H9 (cell line): ENCODE measurements around the gene SCD5. TPM values are rescaled to one million over a fixed set of nuclear protein-coding genes. Genes with fewer than 3 reads are reported as not detected.

Source experiments
- DNase-seq: peaks from one replicate; pipeline ENCODE4 v3.0.0-alpha.2; 2017
- H2AFZ ChIP-seq: one replicate; pipeline ENCODE4 v1.6.1; 2013; ENCODE audit warnings: mild to moderate bottlenecking, low read length, control low read depth, moderate library complexity
- H2AK5ac ChIP-seq: 2 replicates; pipeline ENCODE4 v1.6.1; 2013; ENCODE audit warnings: low read length, control low read depth, mixed read lengths; ENCODE audit not compliant: insufficient read length
- H2BK120ac ChIP-seq: one replicate; pipeline ENCODE4 v1.6.1; 2013; ENCODE audit warnings: low read depth, mild to moderate bottlenecking, low read length, control low read depth, inconsistent platforms; ENCODE audit not compliant: poor library complexity, severe bottlenecking
- H2BK12ac ChIP-seq: 2 replicates; pipeline ENCODE4 v1.6.1; 2013; ENCODE audit warnings: low read length, control low read depth, mixed read lengths, low read depth; ENCODE audit not compliant: insufficient read length
- H2BK15ac ChIP-seq: 2 replicates; pipeline ENCODE4 v1.6.1; 2013; ENCODE audit warnings: low read depth, low read length, control low read depth
- H2BK20ac ChIP-seq: one replicate; pipeline ENCODE4 v1.6.1; 2013; ENCODE audit warnings: low read depth, mild to moderate bottlenecking, low read length, control low read depth, inconsistent platforms; ENCODE audit not compliant: poor library complexity, severe bottlenecking
- H2BK5ac ChIP-seq: 2 replicates; pipeline ENCODE4 v1.6.1; 2013; ENCODE audit warnings: low read length, control low read depth, mixed read lengths; ENCODE audit not compliant: insufficient read length
- H3K14ac ChIP-seq: 2 replicates; pipeline ENCODE4 v1.6.1; 2013; ENCODE audit warnings: low read length, control low read depth; ENCODE audit not compliant: insufficient read depth
- H3K18ac ChIP-seq: 2 replicates; pipeline ENCODE4 v1.6.1; 2013; ENCODE audit warnings: low read depth, mild to moderate bottlenecking, mixed read lengths, low read length, control low read depth; ENCODE audit not compliant: insufficient read length
- H3K23ac ChIP-seq: 2 replicates; pipeline ENCODE4 v1.6.1; 2013; ENCODE audit warnings: low read length, control low read depth, mixed read lengths, low read depth; ENCODE audit not compliant: insufficient read length
- H3K23me2 ChIP-seq: 2 replicates; pipeline ENCODE4 v1.6.1; 2013; ENCODE audit warnings: low read depth, mild to moderate bottlenecking, mixed read lengths, low read length, control low read depth; ENCODE audit not compliant: insufficient read length, poor library complexity, severe bottlenecking
- H3K27ac ChIP-seq: 2 replicates; pipeline ENCODE4 v1.5.1; 2013; ENCODE audit warnings: low read length, control low read depth, mixed read lengths, low read depth; ENCODE audit not compliant: insufficient read length
- H3K27me3 ChIP-seq: 2 replicates; pipeline ENCODE4 v1.6.1; 2013; ENCODE audit warnings: low read length, control low read depth, inconsistent platforms; ENCODE audit not compliant: insufficient read depth
- H3K4ac ChIP-seq: 2 replicates; pipeline ENCODE4 v1.6.1; 2013; ENCODE audit warnings: low read depth, mild to moderate bottlenecking, control low read depth, inconsistent platforms, low read length, moderate library complexity
- H3K4me1 ChIP-seq: 2 replicates; pipeline ENCODE4 v1.6.1; 2013; ENCODE audit warnings: low read length, control low read depth, inconsistent platforms; ENCODE audit not compliant: insufficient read depth
- H3K4me2 ChIP-seq: 2 replicates; pipeline ENCODE4 v1.6.1; 2013; ENCODE audit warnings: low read length, control low read depth, mixed read lengths; ENCODE audit not compliant: insufficient read length, insufficient read depth
- H3K56ac ChIP-seq: 2 replicates; pipeline ENCODE4 v1.6.1; 2013; ENCODE audit warnings: low read depth, mild to moderate bottlenecking, mixed read lengths, low read length, control low read depth; ENCODE audit not compliant: insufficient read length
- H3K79me1 ChIP-seq: 2 replicates; pipeline ENCODE4 v1.6.1; 2013; ENCODE audit warnings: low read depth, mild to moderate bottlenecking, moderate library complexity, low read length, control low read depth, inconsistent platforms; ENCODE audit not compliant: insufficient read depth, poor library complexity, severe bottlenecking
- H3K79me2 ChIP-seq: 2 replicates; pipeline ENCODE4 v1.6.1; 2013; ENCODE audit warnings: low read length, control low read depth, inconsistent platforms; ENCODE audit not compliant: insufficient read depth
- H3K9ac ChIP-seq: 2 replicates; pipeline ENCODE4 v1.6.1; 2013; ENCODE audit warnings: low read length, control low read depth, mixed read lengths; ENCODE audit not compliant: insufficient read length; ENCODE audit errors: extremely low read depth
- H3K9me3 ChIP-seq: one replicate; pipeline ENCODE4 v1.6.1; 2013; ENCODE audit warnings: low read depth, low read length, inconsistent platforms; ENCODE audit not compliant: control insufficient read depth
- H3T11ph ChIP-seq: one replicate; pipeline ENCODE4 v1.6.1; 2013; ENCODE audit warnings: mild to moderate bottlenecking, low read length, control low read depth, inconsistent platforms
- H4K20me1 ChIP-seq: one replicate; pipeline ENCODE4 v1.6.1; 2013; ENCODE audit not compliant: control insufficient read depth, insufficient read length, insufficient read depth
- H4K5ac ChIP-seq: 2 replicates; pipeline ENCODE4 v1.6.1; 2013; ENCODE audit warnings: low read depth, mild to moderate bottlenecking, mixed read lengths, low read length, control low read depth; ENCODE audit not compliant: insufficient read length
- H4K8ac ChIP-seq: replicated peaks from 2 replicates; pipeline ENCODE4 v1.6.1; 2013; ENCODE audit warnings: low read length, control low read depth, mixed read lengths, low read depth; ENCODE audit not compliant: insufficient read length
- H4K91ac ChIP-seq: 2 replicates; pipeline ENCODE4 v1.6.1; 2013; ENCODE audit warnings: low read depth, mild to moderate bottlenecking, moderate library complexity, mixed read lengths, low read length, control low read depth; ENCODE audit not compliant: insufficient read length
- H3K27ac Mint-ChIP-seq, 3 experiments: 2 replicates in 2 of 3; 3 replicates in 1 of 3; pipeline ENCODE4 v1.8.0; 2020 to 2021; ENCODE audit warnings: mixed read lengths in 3 of 3, mild to moderate bottlenecking in 1 of 3, moderate library complexity in 1 of 3
- H3K27me3 Mint-ChIP-seq: 2 replicates; pipeline ENCODE4 v1.8.0; 2021; ENCODE audit warnings: low read depth, mild to moderate bottlenecking, moderate library complexity, mixed read lengths
- H3K36me3 Mint-ChIP-seq, 3 experiments: 2 replicates in 2 of 3; 3 replicates in 1 of 3; pipeline ENCODE4 v1.8.0; 2020 to 2021; ENCODE audit warnings: low read depth in 3 of 3, mixed read lengths in 3 of 3; ENCODE audit not compliant: insufficient read depth in 1 of 3
- H3K4me1 Mint-ChIP-seq, 2 experiments: 2 replicates each; pipeline ENCODE4 v1.8.0; 2020; ENCODE audit warnings: mixed read lengths in 2 of 2
- H3K4me3 Mint-ChIP-seq, 2 experiments: 2 replicates in 1 of 2; 3 replicates in 1 of 2; pipeline ENCODE4 v1.8.0; 2020 to 2021; ENCODE audit warnings: mild to moderate bottlenecking in 2 of 2, mixed read lengths in 2 of 2, moderate library complexity in 1 of 2
- H3K9me3 Mint-ChIP-seq, 2 experiments: 2 replicates in 1 of 2; 3 replicates in 1 of 2; pipeline ENCODE4 v1.8.0; 2020; ENCODE audit warnings: mild to moderate bottlenecking in 2 of 2, mixed read lengths in 2 of 2, moderate library complexity in 1 of 2
- WGBS: extraction: QIAGEN DNeasy Blood & Tissue Kit; methylation state at CpG from one replicate; pipeline ENCODE4 v1.1.7; 2013; ENCODE audit warnings: missing lambda C conversion rate, low lambda C conversion rate, mixed read lengths; ENCODE audit not compliant: insufficient read length; ENCODE audit errors: extremely low coverage; 5-methylcytosine and 5-hydroxymethylcytosine counted together
- total RNA-seq: library from RNA; stranded (reverse); gene quantifications from 2 replicates; pipeline ENCODE4 v1.2.1, GENCODE V29; 2021
- TF ChIP-seq, protein P1 (sequence below): fragments of 200-600 bp; sonication (generic); conservative IDR thresholded peaks from 3 replicates; pipeline ENCODE4 v1.8.0; 2021; ENCODE audit warnings: antibody characterized with exemption, mild to moderate bottlenecking

Gene SCD5
- total RNA-seq, 1 experiment from 2014 or later, result 0.68 TPM

DNA sequence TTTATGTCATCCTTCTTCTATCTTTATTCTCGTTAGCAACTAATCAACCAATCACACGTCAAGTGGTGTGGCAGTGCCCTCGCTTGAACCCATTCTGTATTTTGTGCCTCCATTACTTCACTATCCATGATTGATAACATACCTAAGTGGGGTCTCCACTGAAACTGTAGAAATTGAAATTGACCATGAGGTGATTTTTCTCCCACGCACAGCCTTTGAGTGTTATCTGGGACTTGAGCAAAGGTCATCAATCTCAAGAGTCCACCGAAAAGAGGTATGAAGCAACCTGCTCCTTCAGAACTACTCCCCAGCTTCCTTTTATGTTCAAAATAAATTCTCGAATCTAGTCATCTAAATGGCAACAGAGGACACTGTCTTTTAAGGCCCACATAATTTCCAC, 111.1 kb downstream of the SCD5 start:
- H2BK20ac ChIP-seq, result no peak overlapping the region
- Mint-ChIP-seq H3K27ac (no peak overlapping the region), H3K27me3 (peaks cover 2% of the 10 kb centered on the region), H3K4me3 (no peak overlapping the region), H3K4me1 (no peaks in the 10 kb centered on the region), H3K36me3 (no peaks in the 10 kb centered on the region), H3K9me3 (no peaks in the 10 kb centered on the region)
- H3K4me1 ChIP-seq, result no peaks in the 10 kb centered on the region
- H3K79me2 ChIP-seq, result no peaks in the 10 kb centered on the region
- H4K5ac ChIP-seq, result no peak overlapping the region
- no peaks in the 10 kb centered on the region for H3K27me3 ChIP-seq
- H3K23ac ChIP-seq, result no peak overlapping the region
- no CpG with 5 or more reads among the region's 6 CpGs for WGBS
- H2BK12ac ChIP-seq, result no peak overlapping the region
- no peak overlapping the region for H3K9ac ChIP-seq
- H3K9me3 ChIP-seq, result no peaks in the 10 kb centered on the region
- no peak overlapping the region for H3K18ac ChIP-seq
- H2AFZ ChIP-seq, result no peak overlapping the region
- H2BK120ac ChIP-seq, result no peak overlapping the region
- TF ChIP-seq, protein P1, sequence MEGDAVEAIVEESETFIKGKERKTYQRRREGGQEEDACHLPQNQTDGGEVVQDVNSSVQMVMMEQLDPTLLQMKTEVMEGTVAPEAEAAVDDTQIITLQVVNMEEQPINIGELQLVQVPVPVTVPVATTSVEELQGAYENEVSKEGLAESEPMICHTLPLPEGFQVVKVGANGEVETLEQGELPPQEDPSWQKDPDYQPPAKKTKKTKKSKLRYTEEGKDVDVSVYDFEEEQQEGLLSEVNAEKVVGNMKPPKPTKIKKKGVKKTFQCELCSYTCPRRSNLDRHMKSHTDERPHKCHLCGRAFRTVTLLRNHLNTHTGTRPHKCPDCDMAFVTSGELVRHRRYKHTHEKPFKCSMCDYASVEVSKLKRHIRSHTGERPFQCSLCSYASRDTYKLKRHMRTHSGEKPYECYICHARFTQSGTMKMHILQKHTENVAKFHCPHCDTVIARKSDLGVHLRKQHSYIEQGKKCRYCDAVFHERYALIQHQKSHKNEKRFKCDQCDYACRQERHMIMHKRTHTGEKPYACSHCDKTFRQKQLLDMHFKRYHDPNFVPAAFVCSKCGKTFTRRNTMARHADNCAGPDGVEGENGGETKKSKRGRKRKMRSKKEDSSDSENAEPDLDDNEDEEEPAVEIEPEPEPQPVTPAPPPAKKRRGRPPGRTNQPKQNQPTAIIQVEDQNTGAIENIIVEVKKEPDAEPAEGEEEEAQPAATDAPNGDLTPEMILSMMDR, result no peak
- no peak overlapping the region for H3K4me2 ChIP-seq
- H2BK5ac ChIP-seq, result no peak overlapping the region
- H3K56ac ChIP-seq, result no peak overlapping the region
- no peak overlapping the region for H3K4ac ChIP-seq
- H3T11ph ChIP-seq, result no peak overlapping the region
- no peak overlapping the region for H4K8ac ChIP-seq
- H2AK5ac ChIP-seq, result no peak overlapping the region
- H3K27ac ChIP-seq, result no peak overlapping the region
- H4K20me1 ChIP-seq, result no peaks in the 10 kb centered on the region
- H3K14ac ChIP-seq, result no peak overlapping the region
- no peak overlapping the region for H2BK15ac ChIP-seq
- no peaks in the 10 kb centered on the region for H3K79me1 ChIP-seq
- no peaks in the 10 kb centered on the region for H3K23me2 ChIP-seq
- no peak overlapping the region for H4K91ac ChIP-seq
- no peak for DNase-seq
